B cell (primary cell): ENCODE results near the gene MTIF2.

Source experiments
- CTCF ChIP-seq: fragments of 200-600 bp; IDR thresholded peaks from one replicate; pipeline ENCODE4 v1.8.0; 2022; ENCODE audit warnings: antibody characterized with exemption, mild to moderate bottlenecking
- EZH2 ChIP-seq: IDR thresholded peaks from 2 replicates; pipeline ENCODE4 v1.6.1; 2012; ENCODE audit warnings: borderline replicate concordance, low read depth, mild to moderate bottlenecking, moderate library complexity, low read length; ENCODE audit not compliant: insufficient read depth, poor library complexity, severe bottlenecking

- no peak for TF ChIP-seq CTCF
- no peak for TF ChIP-seq EZH2
These were observed 72.5 kb downstream of the MTIF2 start for GRCh38 chr2:55196526-55196925.
